Urinary bladder (tissue), 4 donors: ENCODE measurements around the gene GADL1. TPM values are rescaled to one million over a fixed set of nuclear protein-coding genes. Genes with fewer than 3 reads are reported as not detected.

ENCODE experiments used
- DNase-seq: peaks from one replicate; pipeline ENCODE4 v3.0.0-alpha.2; 2015; ENCODE audit errors: extremely low spot score
- H3K27ac ChIP-seq: one replicate; pipeline ENCODE4 v1.5.1; 2013; ENCODE audit warnings: low read depth, mild to moderate bottlenecking, moderate library complexity
- H3K36me3 ChIP-seq: one replicate; pipeline ENCODE4 v1.6.1; 2013; ENCODE audit warnings: mild to moderate bottlenecking, moderate library complexity; ENCODE audit not compliant: insufficient read depth
- H3K4me1 ChIP-seq: one replicate; pipeline ENCODE4 v1.6.1; 2013; ENCODE audit warnings: mild to moderate bottlenecking, moderate library complexity; ENCODE audit not compliant: insufficient read depth
- H3K4me3 ChIP-seq: one replicate; pipeline ENCODE4 v1.5.1; 2013; ENCODE audit warnings: low read depth, low read length
- WGBS: extraction: QIAGEN DNeasy Blood & Tissue Kit; methylation state at CpG from one replicate; pipeline ENCODE4 v1.1.7; 2013; 5-methylcytosine and 5-hydroxymethylcytosine counted together
- polyA plus RNA-seq: library from polyadenylated mRNA; stranded (reverse); fragments of 200-250 nt; gene quantifications from one replicate; pipeline ENCODE4 v1.2.3, GENCODE V29; 2013
- total RNA-seq: library from RNA; depleted of rRNA; stranded (reverse); fragments of >200 nt; gene quantifications from one replicate; pipeline ENCODE4 v1.2.3, GENCODE V29; 2014
- donor health status: healthy with polysubstance abuse.
- donor health status: healthy.

GADL1 gene
- total and polyA plus RNA-seq, 2 donors = 2.3 TPM; not detected in 1

GRCh38 chr3:30694148-30694547 is 200.3 kb downstream of the GADL1 start:
- Histone ChIP-seq H3K36me3 (no peaks in the 10 kb centered on the region), H3K4me1 (peaks cover under 1% of the 10 kb centered on the region), H3K4me3 (no peak overlapping the region), H3K27ac (no peak overlapping the region)
- 73% methylated on average over 3 of the region's 3 CpGs for WGBS
- DNase-seq = no peak

- peak; percentile 25 for DNase-seq
- Histone ChIP-seq H3K4me1 (peaks cover 5% of the 10 kb centered on the region), H3K4me3 (no peak overlapping the region), H3K27ac (no peak overlapping the region), H3K36me3 (no peaks in the 10 kb centered on the region)
- WGBS = 8% methylated on average over 2 of the region's 2 CpGs
Observed at GRCh38 chr3:30693470-30694120, 200.9 kb downstream of the GADL1 start.

GRCh38 chr3:30692498-30693130 is 201.8 kb downstream of the GADL1 start:
- DNase-seq = no peak
- Histone ChIP-seq H3K36me3 (no peaks in the 10 kb centered on the region), H3K27ac (no peak overlapping the region), H3K4me3 (no peak overlapping the region), H3K4me1 (peaks cover 7% of the 10 kb centered on the region)
- WGBS = 78% methylated on average over 3 of the region's 3 CpGs

- 92% methylated on average over 1 of the region's 1 CpG for WGBS
- Histone ChIP-seq H3K4me3 (no peak overlapping the region), H3K4me1 (peaks cover 7% of the 10 kb centered on the region), H3K27ac (no peak overlapping the region), H3K36me3 (no peaks in the 10 kb centered on the region)
- no peak for DNase-seq
Observed at GRCh38 chr3:30691944-30692343, 202.5 kb downstream of the GADL1 start.

- WGBS = 48% methylated on average over 10 of the region's 10 CpGs
Observed at GRCh38 chr3:30691249-30691880, 203.1 kb downstream of the GADL1 start.

GRCh38 chr3:30690199-30690598 is 204.3 kb downstream of the GADL1 start:
- 86% methylated on average over 2 of the region's 2 CpGs for WGBS
- H3K4me3 ChIP-seq = no peak overlapping the region
- H3K36me3 ChIP-seq = no peaks in the 10 kb centered on the region
- H3K27ac ChIP-seq = no peak overlapping the region
- H3K4me1 ChIP-seq = peaks cover 7% of the 10 kb centered on the region
- no peak for DNase-seq

More at GRCh38 chr3:30691249-30691880, 203.1 kb downstream of the GADL1 start:
- Histone ChIP-seq H3K27ac (no peak overlapping the region), H3K4me1 (peaks cover 7% of the 10 kb centered on the region), H3K4me3 (no peak overlapping the region), H3K36me3 (no peaks in the 10 kb centered on the region)
- DNase-seq = no peak

GRCh38 chr3:30688776-30689641 is 205.5 kb downstream of the GADL1 start:
- H3K36me3 ChIP-seq = no peaks in the 10 kb centered on the region
- DNase-seq = peak; percentile 59

GRCh38 chr3:30687930-30688570 is 206.4 kb downstream of the GADL1 start:
- peaks cover 9% of the 10 kb centered on the region for H3K4me1 ChIP-seq

More at GRCh38 chr3:30688776-30689641, 205.5 kb downstream of the GADL1 start:
- Histone ChIP-seq H3K4me3 (no peak overlapping the region), H3K4me1 (peaks cover 7% of the 10 kb centered on the region), H3K27ac (peak overlapping the region; percentile 63)
- 29% methylated on average over 10 of the region's 10 CpGs for WGBS

GRCh38 chr3:30686799-30687198 is 207.7 kb downstream of the GADL1 start:
- H3K36me3 ChIP-seq = no peaks in the 10 kb centered on the region
- 81% methylated on average over 2 of the region's 2 CpGs for WGBS
- DNase-seq = no peak
- H3K27ac ChIP-seq = no peak overlapping the region
- H3K4me1 ChIP-seq = peaks cover 12% of the 10 kb centered on the region
- no peak overlapping the region for H3K4me3 ChIP-seq

More at GRCh38 chr3:30687930-30688570, 206.4 kb downstream of the GADL1 start:
- Histone ChIP-seq H3K36me3 (no peaks in the 10 kb centered on the region), H3K4me3 (no peak overlapping the region), H3K27ac (no peak overlapping the region)
- no peak for DNase-seq
- WGBS = 84% methylated on average over 8 of the region's 8 CpGs

- 78% methylated on average over 2 of the region's 2 CpGs for WGBS
Observed at GRCh38 chr3:30686176-30686575, 208.3 kb downstream of the GADL1 start.

GRCh38 chr3:30685267-30685667 is 209.2 kb downstream of the GADL1 start:
- H3K4me1 ChIP-seq = peaks cover 16% of the 10 kb centered on the region

More at GRCh38 chr3:30686176-30686575, 208.3 kb downstream of the GADL1 start:
- DNase-seq = no peak
- H3K27ac ChIP-seq = no peak overlapping the region
- no peak overlapping the region for H3K4me3 ChIP-seq
- H3K36me3 ChIP-seq = no peaks in the 10 kb centered on the region
- H3K4me1 ChIP-seq = peaks cover 13% of the 10 kb centered on the region

GRCh38 chr3:30684356-30684755 is 210.1 kb downstream of the GADL1 start:
- peaks cover 2% of the 10 kb centered on the region for H3K36me3 ChIP-seq
- no peak for DNase-seq
- no peak overlapping the region for H3K4me3 ChIP-seq
- WGBS = 28% methylated on average over 3 of the region's 3 CpGs
- H3K4me1 ChIP-seq = peaks cover 16% of the 10 kb centered on the region
- H3K27ac ChIP-seq = no peak overlapping the region

More at GRCh38 chr3:30685267-30685667, 209.2 kb downstream of the GADL1 start:
- Histone ChIP-seq H3K27ac (no peak overlapping the region), H3K36me3 (no peaks in the 10 kb centered on the region), H3K4me3 (no peak overlapping the region)
- 90% methylated on average over 2 of the region's 2 CpGs for WGBS
- no peak for DNase-seq

GRCh38 chr3:30683769-30684168 is 210.7 kb downstream of the GADL1 start:
- WGBS = 79% methylated on average over 3 of the region's 3 CpGs
- no peak overlapping the region for H3K27ac ChIP-seq
- H3K4me1 ChIP-seq = peaks cover 12% of the 10 kb centered on the region
- no peak for DNase-seq
- peaks cover 2% of the 10 kb centered on the region for H3K36me3 ChIP-seq
- no peak overlapping the region for H3K4me3 ChIP-seq
